Calu3 (cell line): ENCODE results near the gene GAS2L1. TPM values are rescaled to one million over a fixed set of nuclear protein-coding genes. Genes with fewer than 3 reads are reported as not detected.

Source experiments
- Bru-seq: library from RNA; stranded (reverse); fragments of 400-500 nt; gene quantifications from one replicate; lab custom pipeline; 2021; lab: Mats Ljungman, UMichigan
- BruChase-seq, 2 experiments: library from RNA; stranded (reverse); fragments of 400-500 nt; gene quantifications; one replicate each; lab custom pipeline; 2021; lab: Mats Ljungman, UMichigan
- BruUV-seq: library from RNA; stranded (reverse); fragments of 400-500 nt; replicated peaks from 2 replicates; lab custom pipeline; 2021; lab: Mats Ljungman, UMichigan
- CTCF ChIA-PET: fragments of 300-600 bp; sonication (Branson Sonifier 250); formaldehyde crosslinking; loops from one replicate; lab custom pipeline; 2022; ENCODE audit warnings: antibody characterized with exemption; lab: Charles Lee
- DNase-seq: peaks from one replicate; pipeline ENCODE4 v3.0.0; 2022
- H3K27ac Mint-ChIP-seq: one replicate; pipeline ENCODE4 v1.8.0; 2022; ENCODE audit warnings: mixed read lengths; ENCODE audit not compliant: unreplicated experiment
- H3K27me3 Mint-ChIP-seq: one replicate; pipeline ENCODE4 v1.8.0; 2022; ENCODE audit warnings: mixed read lengths; ENCODE audit not compliant: unreplicated experiment
- H3K36me3 Mint-ChIP-seq: one replicate; pipeline ENCODE4 v1.8.0; 2022; ENCODE audit warnings: mild to moderate bottlenecking, moderate library complexity, mixed read lengths; ENCODE audit not compliant: insufficient read depth, unreplicated experiment
- H3K4me1 Mint-ChIP-seq: one replicate; pipeline ENCODE4 v1.8.0; 2022; ENCODE audit warnings: mild to moderate bottlenecking, low read depth, mixed read lengths; ENCODE audit not compliant: unreplicated experiment
- H3K4me3 Mint-ChIP-seq: one replicate; pipeline ENCODE4 v1.8.0; 2022; ENCODE audit warnings: mild to moderate bottlenecking, low read depth, moderate library complexity, mixed read lengths; ENCODE audit not compliant: unreplicated experiment
- H3K9me3 Mint-ChIP-seq: one replicate; pipeline ENCODE4 v1.8.0; 2022; ENCODE audit warnings: low read depth, mixed read lengths; ENCODE audit not compliant: unreplicated experiment
- intact Hi-C: fragments of 100-400 bp; cut with micrococcal nuclease; formaldehyde crosslinking; loops from one replicate; pipeline ENCODE4 v1.10.0; 2022; ENCODE audit not compliant: unreplicated experiment
- long read RNA-seq: library from polyadenylated mRNA; stranded (forward); transcript quantifications from one replicate; pipeline ENCODE4 v2.0.0, GENCODE V29; 2022
- total RNA-seq: library from RNA; stranded (reverse); gene quantifications from 2 replicates; pipeline ENCODE4 v1.2.3, GENCODE V29; 2022
- TF ChIP-seq, protein P1 (sequence below): fragments of 200-600 bp; IDR thresholded peaks from one replicate; pipeline ENCODE4 v1.8.0; 2022; ENCODE audit warnings: antibody characterized with exemption; ENCODE audit not compliant: unreplicated experiment

GAS2L1 gene
- total RNA-seq (16.6 and 16.9 TPM in 2 replicates), Bru-seq, nascent RNA (percentile 33 among the genes with signal in this experiment), BruChase-seq, experiment 1, labeled RNA remaining after a 6-hour chase (percentile 63 among the genes with signal in this experiment), BruChase-seq, experiment 2, labeled RNA remaining after a 2-hour chase (percentile 57 among the genes with signal in this experiment)
- long read RNA-seq, transcript GAS2L1-208 (6 exons, 2,925 nt) = major isoform, 15 of 67 reads
- long read RNA-seq, partial matches to known transcripts = 43 of 67 reads
- long read RNA-seq, other reads (novel, unspliced or antisense) = 6 of 67 reads

- BruUV-seq = no TSS peak
- peak within 1 kb of the TSS; percentile 76 for H3K27ac Mint-ChIP-seq
- no peaks in the 10 kb centered on the region for H3K9me3 Mint-ChIP-seq
- H3K36me3 Mint-ChIP-seq = peaks cover 59% of the 10 kb centered on the region
- CTCF ChIA-PET = interaction anchor here (0.7 to 1.2 kb wide), 4 partner anchors 9 to 1200 kb away, joined by 3 to 6 read pairs (median 4); no protein-coding TSS in a partner anchor
- TF ChIP-seq, protein P1, sequence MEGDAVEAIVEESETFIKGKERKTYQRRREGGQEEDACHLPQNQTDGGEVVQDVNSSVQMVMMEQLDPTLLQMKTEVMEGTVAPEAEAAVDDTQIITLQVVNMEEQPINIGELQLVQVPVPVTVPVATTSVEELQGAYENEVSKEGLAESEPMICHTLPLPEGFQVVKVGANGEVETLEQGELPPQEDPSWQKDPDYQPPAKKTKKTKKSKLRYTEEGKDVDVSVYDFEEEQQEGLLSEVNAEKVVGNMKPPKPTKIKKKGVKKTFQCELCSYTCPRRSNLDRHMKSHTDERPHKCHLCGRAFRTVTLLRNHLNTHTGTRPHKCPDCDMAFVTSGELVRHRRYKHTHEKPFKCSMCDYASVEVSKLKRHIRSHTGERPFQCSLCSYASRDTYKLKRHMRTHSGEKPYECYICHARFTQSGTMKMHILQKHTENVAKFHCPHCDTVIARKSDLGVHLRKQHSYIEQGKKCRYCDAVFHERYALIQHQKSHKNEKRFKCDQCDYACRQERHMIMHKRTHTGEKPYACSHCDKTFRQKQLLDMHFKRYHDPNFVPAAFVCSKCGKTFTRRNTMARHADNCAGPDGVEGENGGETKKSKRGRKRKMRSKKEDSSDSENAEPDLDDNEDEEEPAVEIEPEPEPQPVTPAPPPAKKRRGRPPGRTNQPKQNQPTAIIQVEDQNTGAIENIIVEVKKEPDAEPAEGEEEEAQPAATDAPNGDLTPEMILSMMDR = peak; percentile 62
- peaks cover 24% of the 10 kb centered on the region for H3K4me1 Mint-ChIP-seq
- intact Hi-C loops = no loop called here
- H3K27me3 Mint-ChIP-seq = no peaks in the 10 kb centered on the region
- peak within 1 kb of the TSS; percentile 81 for H3K4me3 Mint-ChIP-seq
- peak; percentile 88 for DNase-seq
Observed at GRCh38 chr22:29306175-29306834, at the start of gene GAS2L1. Gene GAS2L1, plus strand, starts transcription at chr22:29306650. Its CDS starts 1,456 bp downstream, at chr22:29308106.

GRCh38 chr22:29257751-29258181, 48.7 kb upstream of the GAS2L1 start:
- DNase-seq = no peak
- peaks cover 16% of the 10 kb centered on the region for H3K27me3 Mint-ChIP-seq
- no peaks in the 10 kb centered on the region for H3K4me1 Mint-ChIP-seq
- CTCF ChIA-PET = no interaction called here
- BruUV-seq = no TSS peak
- no peaks in the 10 kb centered on the region for H3K9me3 Mint-ChIP-seq
- H3K36me3 Mint-ChIP-seq = peaks cover 19% of the 10 kb centered on the region
- H3K27ac Mint-ChIP-seq = no peak overlapping the region
- intact Hi-C loops = no loop called here
- TF ChIP-seq, protein P1 = no peak
- H3K4me3 Mint-ChIP-seq = no peak overlapping the region

DNA sequence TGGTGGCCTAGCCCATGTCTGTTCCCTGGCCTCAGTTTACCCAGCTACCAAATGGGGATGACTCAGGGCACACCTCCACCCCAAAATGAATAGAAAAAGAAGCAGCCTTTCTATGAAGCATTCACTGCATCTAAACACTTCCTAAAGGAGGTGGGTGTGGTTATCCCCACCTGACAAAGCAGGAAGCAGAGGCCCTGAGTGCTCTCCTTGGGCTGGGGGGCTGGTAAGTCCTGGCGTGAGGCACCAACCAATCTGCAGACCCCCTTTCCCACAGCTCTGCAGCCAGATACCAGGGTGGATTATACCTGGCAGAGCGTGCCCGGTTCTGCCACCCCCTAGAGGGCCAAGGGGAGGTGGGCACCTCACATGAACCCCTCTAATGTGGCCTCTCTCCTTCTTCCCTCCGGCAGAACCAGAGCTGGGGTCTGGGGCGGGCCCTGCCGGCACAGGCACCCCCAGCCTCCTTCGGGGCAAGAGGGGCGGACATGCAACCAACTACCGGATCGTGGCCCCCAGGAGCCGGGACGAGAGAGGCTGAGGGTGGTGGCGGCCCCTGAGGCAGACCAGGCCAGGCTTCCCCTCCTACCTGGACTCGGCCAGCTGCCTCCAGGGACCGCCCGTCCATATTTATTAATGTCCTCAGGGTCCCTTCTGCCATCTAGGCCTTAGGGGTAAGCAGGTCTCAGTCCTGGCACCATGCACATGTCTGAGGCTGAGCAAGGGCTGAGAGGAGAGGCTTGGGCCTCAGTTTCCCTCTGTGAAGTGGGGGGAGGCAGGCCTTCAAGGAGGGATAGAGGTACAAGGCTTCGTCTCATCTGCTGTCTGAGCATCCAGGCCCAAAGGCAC, 47.8 kb upstream of the GAS2L1 start:
- Mint-ChIP-seq H3K27me3 (peaks cover 13% of the 10 kb centered on the region), H3K4me3 (no peak overlapping the region), H3K27ac (no peak overlapping the region), H3K9me3 (no peaks in the 10 kb centered on the region), H3K4me1 (no peaks in the 10 kb centered on the region), H3K36me3 (peaks cover 19% of the 10 kb centered on the region)
- TF ChIP-seq, protein P1 = no peak
- CTCF ChIA-PET = no interaction called here
- no peak for DNase-seq
- intact Hi-C loops = no loop called here
- no TSS peak for BruUV-seq

DNA sequence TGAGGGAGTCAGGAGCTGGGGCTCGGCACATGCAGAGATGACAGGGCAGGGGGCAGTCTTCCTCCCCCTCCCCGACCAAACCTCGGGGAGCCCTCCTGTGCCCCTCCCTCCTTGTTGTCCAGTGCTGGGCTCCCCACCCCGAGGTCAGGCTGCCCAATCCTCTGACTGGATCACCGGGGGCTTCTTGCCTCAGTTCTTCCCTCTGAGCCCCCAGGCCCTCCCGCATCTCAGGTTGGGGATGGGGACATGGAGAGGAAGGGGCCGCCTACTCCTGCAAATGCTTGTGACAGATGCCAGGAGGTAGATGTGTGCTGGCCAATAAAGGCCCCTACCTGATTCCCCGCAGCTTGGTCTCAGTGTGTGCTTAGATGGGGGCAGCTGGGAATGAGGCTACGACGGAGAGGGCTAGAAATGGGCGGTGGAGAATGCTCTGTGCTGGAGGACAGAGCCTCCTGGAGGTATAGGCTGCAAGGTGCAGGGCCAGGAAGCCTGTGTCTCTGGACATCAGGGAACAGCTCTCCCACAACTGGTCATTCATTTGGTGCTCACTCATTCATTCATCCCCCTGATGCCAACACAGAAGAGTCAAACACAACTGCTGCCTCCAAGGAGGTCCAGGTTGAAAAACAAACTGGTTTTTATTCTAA, 47.1 kb upstream of the GAS2L1 start:
- no peaks in the 10 kb centered on the region for H3K9me3 Mint-ChIP-seq
- CTCF ChIA-PET = no interaction called here
- no peak overlapping the region for H3K27ac Mint-ChIP-seq
- BruUV-seq = no TSS peak
- intact Hi-C loops = no loop called here
- peaks cover 19% of the 10 kb centered on the region for H3K36me3 Mint-ChIP-seq
- H3K27me3 Mint-ChIP-seq = peaks cover 7% of the 10 kb centered on the region
- DNase-seq = no peak
- no peak overlapping the region for H3K4me3 Mint-ChIP-seq
- TF ChIP-seq, protein P1 = no peak
- H3K4me1 Mint-ChIP-seq = no peaks in the 10 kb centered on the region
